Neutrophil (primary cell): Measurements from ENCODE around the gene ABLIM2.
A peak's percentile ranks its signal among the peaks of the same experiment; 100 is the strongest.

Experiments used
- H3K27ac ChIP-seq: fragments of 200-600 bp; sonication (generic); 2 replicates; pipeline ENCODE4 v1.5.1; 2016; ENCODE audit warnings: mild to moderate bottlenecking, moderate library complexity
- H3K27me3 ChIP-seq: fragments of 200-600 bp; sonication (generic); 2 replicates; pipeline ENCODE4 v1.6.0; 2016; ENCODE audit warnings: mild to moderate bottlenecking
- H3K36me3 ChIP-seq: fragments of 200-600 bp; sonication (generic); 2 replicates; pipeline ENCODE4 v1.5.1; 2017
- H3K4me1 ChIP-seq, 2 experiments: fragments of 200-600 bp in 1 of 2; sonication (generic) in 1 of 2; 1 replicate in 1 of 2; 2 replicates in 1 of 2; pipeline versions ENCODE4 v1.5.1 to v1.6.1; 2013 to 2016; ENCODE audit warnings: low read depth in 1 of 2, low read length in 1 of 2, mild to moderate bottlenecking in 1 of 2, moderate library complexity in 1 of 2; ENCODE audit not compliant: control insufficient read depth in 1 of 2, insufficient read depth in 1 of 2
- H3K4me3 ChIP-seq, 2 experiments: fragments of 200-600 bp in 1 of 2; sonication (generic) in 1 of 2; 1 replicate in 1 of 2; 2 replicates in 1 of 2; pipeline ENCODE4 v1.5.1; 2013 to 2016; ENCODE audit warnings: low read depth in 1 of 2, low read length in 1 of 2, mild to moderate bottlenecking in 1 of 2, moderate library complexity in 1 of 2
- H3K9me3 ChIP-seq: fragments of 200-600 bp; sonication (generic); 2 replicates; pipeline ENCODE4 v1.5.1; 2016
- CTCF ChIP-seq: fragments of 200-600 bp; sonication (generic); IDR thresholded peaks from 2 replicates; pipeline ENCODE4 v1.5.1; 2016; ENCODE audit warnings: antibody characterized with exemption

Gene ABLIM2

GRCh38 chr4:8199594-8200301, 41.1 kb upstream of the ABLIM2 start:
- H3K27me3 ChIP-seq: peaks cover 83% of the 10 kb centered on the region
- H3K4me3 ChIP-seq: peak overlapping the region; percentile 48 to 56
- TF ChIP-seq CTCF: no peak
- no peak overlapping the region for H3K27ac ChIP-seq
- H3K9me3 ChIP-seq: no peaks in the 10 kb centered on the region
- no peaks in the 10 kb centered on the region for H3K36me3 ChIP-seq
- H3K4me1 ChIP-seq: peaks cover 30 to 34% of the 10 kb centered on the region in 2 experiments

GRCh38 chr4:8198906-8199593, 40.4 kb upstream of the ABLIM2 start, which contains the start of gene SH3TC1:
Gene SH3TC1, plus strand, starts transcription at chr4:8199290. Its CDS starts 5,905 bp downstream, at chr4:8205195.
- no peak for TF ChIP-seq CTCF
- Histone ChIP-seq H3K27ac (peak within 1 kb of the TSS; percentile 75), H3K4me3 (peak within 1 kb of the TSS; percentile 48 to 56), H3K9me3 (no peaks in the 10 kb centered on the region), H3K36me3 (no peaks in the 10 kb centered on the region), H3K4me1 (peaks cover 30 to 34% of the 10 kb centered on the region in 2 experiments), H3K27me3 (peaks cover 83% of the 10 kb centered on the region)

- H3K27me3 ChIP-seq: peaks cover 83% of the 10 kb centered on the region
- no peak for TF ChIP-seq CTCF
- peaks cover 30 to 34% of the 10 kb centered on the region in 2 experiments for H3K4me1 ChIP-seq
- H3K4me3 ChIP-seq: peak overlapping the region; percentile 48 to 56
- H3K27ac ChIP-seq: peak overlapping the region; percentile 75
- no peaks in the 10 kb centered on the region for H3K9me3 ChIP-seq
- no peaks in the 10 kb centered on the region for H3K36me3 ChIP-seq
Measured at GRCh38 chr4:8198206-8198905, 39.7 kb upstream of the ABLIM2 start.

GRCh38 chr4:8197521-8197920, 38.9 kb upstream of the ABLIM2 start:
- no peak overlapping the region for H3K27ac ChIP-seq

More at GRCh38 chr4:8197521-8197920, 38.9 kb upstream of the ABLIM2 start:
- H3K4me3 ChIP-seq: no peak overlapping the region
- no peaks in the 10 kb centered on the region for H3K9me3 ChIP-seq
- H3K4me1 ChIP-seq: peaks cover 30 to 34% of the 10 kb centered on the region in 2 experiments
- peaks cover 83% of the 10 kb centered on the region for H3K27me3 ChIP-seq
- H3K36me3 ChIP-seq: no peaks in the 10 kb centered on the region
- no peak for TF ChIP-seq CTCF
